Colonic mucosa (tissue), 4 donors: ENCODE data around the gene SUV39H1. TPM values are rescaled to one million over a fixed set of nuclear protein-coding genes. Genes with fewer than 3 reads are reported as not detected.

Experiments
- DNase-seq: peaks from one replicate; pipeline ENCODE4 v3.0.0-alpha.2; 2020
- H3K27ac ChIP-seq: fragments of 200-600 bp; one replicate; pipeline ENCODE4 v1.8.0; 2021
- H3K27me3 ChIP-seq: fragments of 200-600 bp; one replicate; pipeline ENCODE4 v1.8.0; 2021
- H3K36me3 ChIP-seq: fragments of 200-600 bp; one replicate; pipeline ENCODE4 v1.8.0; 2021
- H3K4me1 ChIP-seq: fragments of 200-600 bp; one replicate; pipeline ENCODE4 v1.8.0; 2021; ENCODE audit warnings: mild to moderate bottlenecking
- H3K4me3 ChIP-seq: fragments of 200-600 bp; one replicate; pipeline ENCODE4 v1.8.0; 2021
- H3K9ac ChIP-seq, 2 donors: one replicate each; pipeline ENCODE4 v1.7.0; 2013; ENCODE audit warnings: control low read depth in 2 of 2, low read depth in 2 of 2, low read length in 2 of 2
- H3K9me3 ChIP-seq: fragments of 200-600 bp; one replicate; pipeline ENCODE4 v1.8.0; 2021
- CTCF ChIP-seq: fragments of 200-600 bp; IDR thresholded peaks from one replicate; pipeline ENCODE4 v1.8.0; 2022; ENCODE audit warnings: antibody characterized with exemption, mild to moderate bottlenecking
- intact Hi-C: fragments of 100-400 bp; cut with DNase I; formaldehyde crosslinking; loops from one replicate; pipeline ENCODE4 v1.14.1; 2022
- total RNA-seq, 2 donors: library from RNA; stranded (reverse); fragmentation: NEBNext Ultra II Directional in 1 of 2; extraction: Animal tissue kit (Norgen Biotek cat#: 25700) in 1 of 2; gene quantifications; one replicate each; pipeline ENCODE4 v1.2.1, GENCODE V29; 2021
- donor health status: healthy.
- donor health status: DM: no; HTN: no; CAD: no.
- donor health status: DM: no; HTN: no; CAD: no.

Gene SUV39H1
- total RNA-seq, 2 donors from 2014 or later = 4.8 to 16.8 TPM

DNA sequence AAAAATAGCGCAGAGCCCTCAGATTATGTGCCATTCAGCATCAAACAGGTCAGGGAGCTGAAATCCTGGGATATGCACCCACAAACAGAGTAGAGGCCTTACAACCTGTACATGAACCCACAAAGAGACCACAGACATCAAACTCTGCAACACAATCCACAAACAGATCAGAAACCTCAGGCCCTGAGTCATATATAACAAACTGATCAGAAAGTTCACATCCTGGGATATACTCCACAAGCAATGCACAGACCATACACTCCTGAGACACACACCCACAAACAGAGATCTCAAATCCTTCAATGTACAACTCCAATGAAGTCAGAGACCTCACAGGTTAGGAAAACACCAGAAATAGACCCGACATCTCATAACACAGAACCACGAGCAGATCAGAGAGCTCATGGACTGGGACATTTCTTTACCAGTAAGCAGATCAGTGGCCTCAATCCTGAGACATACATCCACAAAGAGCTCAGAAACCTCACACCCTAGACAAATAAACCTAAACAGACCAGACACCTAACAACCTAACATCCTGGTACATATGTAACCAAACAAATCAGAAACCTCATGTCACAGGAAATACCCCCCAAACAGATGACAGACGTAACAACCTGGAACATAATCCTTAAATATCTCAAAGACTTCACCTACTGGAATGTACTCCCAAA lies 24.2 kb downstream of the SUV39H1 start:
- H3K9me3 ChIP-seq = no peaks in the 10 kb centered on the region
- no peaks in the 10 kb centered on the region for H3K36me3 ChIP-seq
- no peak for TF ChIP-seq CTCF
- no peak for DNase-seq
- H3K4me3 ChIP-seq = no peak overlapping the region
- no peak overlapping the region for H3K9ac ChIP-seq
- H3K27me3 ChIP-seq = no peaks in the 10 kb centered on the region
- H3K27ac ChIP-seq = no peak overlapping the region
- H3K4me1 ChIP-seq = no peaks in the 10 kb centered on the region
- intact Hi-C loops = no loop called here

- no peaks in the 10 kb centered on the region for H3K9me3 ChIP-seq
- H3K9ac ChIP-seq = no peak overlapping the region
- H3K27me3 ChIP-seq = no peaks in the 10 kb centered on the region
- no peak for DNase-seq
- no peaks in the 10 kb centered on the region for H3K36me3 ChIP-seq
- no peak overlapping the region for H3K4me3 ChIP-seq
- intact Hi-C loops = no loop called here
- H3K27ac ChIP-seq = no peak overlapping the region
- no peaks in the 10 kb centered on the region for H3K4me1 ChIP-seq
- TF ChIP-seq CTCF = no peak
These were observed 25.4 kb downstream of the SUV39H1 start for GRCh38 chrX:48721916-48722315.

GRCh38 chrX:48726596-48726995 lies 30.1 kb downstream of the SUV39H1 start:
- no peak overlapping the region for H3K27ac ChIP-seq
- H3K9me3 ChIP-seq = no peaks in the 10 kb centered on the region
- no peaks in the 10 kb centered on the region for H3K27me3 ChIP-seq
- no peaks in the 10 kb centered on the region for H3K36me3 ChIP-seq
- no peak for DNase-seq
- H3K9ac ChIP-seq = no peak overlapping the region
- intact Hi-C loops = no loop called here
- H3K4me3 ChIP-seq = no peak overlapping the region
- no peak for TF ChIP-seq CTCF
- H3K4me1 ChIP-seq = no peaks in the 10 kb centered on the region

- H3K4me1 ChIP-seq = no peaks in the 10 kb centered on the region
- no peaks in the 10 kb centered on the region for H3K36me3 ChIP-seq
- intact Hi-C loops = no loop called here
- no peaks in the 10 kb centered on the region for H3K9me3 ChIP-seq
- no peak for DNase-seq
- no peak overlapping the region for H3K4me3 ChIP-seq
- no peaks in the 10 kb centered on the region for H3K27me3 ChIP-seq
- H3K9ac ChIP-seq = no peak overlapping the region
- no peak for TF ChIP-seq CTCF
- no peak overlapping the region for H3K27ac ChIP-seq
These were observed 32.1 kb downstream of the SUV39H1 start for GRCh38 chrX:48728653-48729052.

DNA sequence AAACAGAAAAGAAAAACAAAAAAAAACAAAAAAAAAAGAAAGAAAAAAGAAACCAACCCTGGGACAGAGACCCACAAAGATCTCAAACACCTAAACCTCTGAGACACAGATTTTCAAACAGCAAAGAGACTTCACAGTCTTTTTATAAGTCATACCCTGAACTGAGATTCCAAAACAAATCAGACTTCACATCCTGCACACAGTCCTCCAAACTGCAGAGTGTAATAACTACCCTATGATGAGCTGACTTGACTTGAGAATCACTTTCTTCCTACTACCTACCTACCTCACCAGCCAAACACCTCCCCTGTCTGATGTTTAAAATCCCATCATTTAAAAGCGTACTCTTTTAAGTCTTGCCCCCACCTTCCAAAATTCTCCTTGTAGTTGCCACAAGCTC lies 39.8 kb downstream of the SUV39H1 start:
- Histone ChIP-seq H3K9me3 (no peaks in the 10 kb centered on the region), H3K27ac (no peak overlapping the region), H3K36me3 (no peaks in the 10 kb centered on the region), H3K4me1 (no peaks in the 10 kb centered on the region), H3K27me3 (no peaks in the 10 kb centered on the region), H3K9ac (no peak overlapping the region), H3K4me3 (no peak overlapping the region)
- TF ChIP-seq CTCF = no peak
- intact Hi-C loops = no loop called here
- no peak for DNase-seq

- Histone ChIP-seq H3K27ac (no peak overlapping the region), H3K4me3 (no peak overlapping the region), H3K9me3 (no peaks in the 10 kb centered on the region), H3K9ac (no peak overlapping the region), H3K4me1 (no peaks in the 10 kb centered on the region), H3K27me3 (no peaks in the 10 kb centered on the region), H3K36me3 (no peaks in the 10 kb centered on the region)
- TF ChIP-seq CTCF = no peak
- no peak for DNase-seq
- intact Hi-C loops = no loop called here
These were observed 40.3 kb downstream of the SUV39H1 start for GRCh38 chrX:48736878-48737212.
